GM12878 (cell line): ENCODE data around the gene GLS.

Source experiments
- CHD1 ChIP-seq: IDR thresholded peaks from 2 replicates; pipeline ENCODE4 v1.6.1; 2012; ENCODE audit warnings: low read depth, low read length, improper control_type of control experiment
- CHD2 ChIP-seq: IDR thresholded peaks from 2 replicates; pipeline ENCODE4 v1.6.1; 2011; ENCODE audit warnings: low read depth, low read length, improper control_type of control experiment, borderline replicate concordance
- CREB1 ChIP-seq: IDR thresholded peaks from 2 replicates; pipeline ENCODE4 v1.6.1; 2012; ENCODE audit warnings: low read depth, mild to moderate bottlenecking, inconsistent platforms
- CTCF ChIP-seq, 3 experiments: IDR thresholded peaks in 2 of 3; conservative IDR thresholded peaks in 1 of 3; 2 replicates each; pipeline ENCODE4 v1.5.1; 2011; ENCODE audit warnings: low read depth in 3 of 3, low read length in 3 of 3, mild to moderate bottlenecking in 3 of 3, control low read depth in 2 of 3, moderate library complexity in 2 of 3, inconsistent platforms in 1 of 3, mixed read lengths in 1 of 3; ENCODE audit not compliant: control insufficient read depth in 2 of 3, insufficient read depth in 1 of 3; ENCODE audit errors: extremely low read depth in 1 of 3
- EGR1 ChIP-seq, 2 experiments: IDR thresholded peaks; 1 replicate in 1 of 2; 2 replicates in 1 of 2; pipeline ENCODE4 v1.6.1; 2011 to 2012; ENCODE audit warnings: low read depth in 2 of 2, low read length in 2 of 2, borderline replicate concordance in 1 of 2, mild to moderate bottlenecking in 1 of 2, moderate library complexity in 1 of 2
- ESRRA ChIP-seq: IDR thresholded peaks from 2 replicates; pipeline ENCODE4 v1.6.1; 2012; ENCODE audit warnings: mild to moderate bottlenecking, low read length, improper control_type of control experiment
- EZH2 ChIP-seq: IDR thresholded peaks from 2 replicates; pipeline ENCODE4 v1.6.1; 2012; ENCODE audit warnings: low read depth, mild to moderate bottlenecking, control low read depth, inconsistent platforms, low read length, borderline replicate concordance; ENCODE audit not compliant: control insufficient read depth
- NRF1 ChIP-seq: conservative IDR thresholded peaks from 2 replicates; pipeline ENCODE4 v1.6.1; 2011; ENCODE audit warnings: mild to moderate bottlenecking, low read depth, low read length, improper control_type of control experiment
- SMC3 ChIP-seq: IDR thresholded peaks from 2 replicates; pipeline ENCODE4 v1.6.1; 2011; ENCODE audit warnings: low read length, improper control_type of control experiment, borderline replicate concordance
- TARDBP ChIP-seq: IDR thresholded peaks from 2 replicates; pipeline ENCODE4 v1.6.1; 2016; ENCODE audit warnings: borderline replicate concordance
- YBX1 ChIP-seq: fragments of 450-650 bp; IDR thresholded peaks from 2 replicates; pipeline ENCODE4 v1.6.1; 2016; ENCODE audit warnings: antibody characterized with exemption
- ZBTB40 ChIP-seq: fragments of 450-650 bp; IDR thresholded peaks from 2 replicates; pipeline ENCODE4 v1.6.1; 2016; ENCODE audit warnings: mild to moderate bottlenecking, moderate library complexity, borderline replicate concordance
- ZNF24 ChIP-seq: fragments of 450-650 bp; IDR thresholded peaks from 2 replicates; pipeline ENCODE4 v1.6.1; 2017; ENCODE audit warnings: antibody characterized with exemption, mild to moderate bottlenecking

- no peak for TF ChIP-seq CHD1
- no peak for TF ChIP-seq YBX1
- TF ChIP-seq TARDBP: no peak
- TF ChIP-seq SMC3: no peak
- TF ChIP-seq ZNF24: no peak
- no peak for TF ChIP-seq CHD2
- TF ChIP-seq EZH2: no peak
- 0 out of 2 replicates have a peak, but pooled peaks have one; percentile 2 for TF ChIP-seq CREB1
- TF ChIP-seq CTCF (IDR thresholded peaks at IDR 0.05 in 2 of 3, conservative IDR thresholded peaks at IDR 0.05 in 1 of 3; ENCODE audit: control insufficient read depth in 2 of 3, extremely low read depth in 1 of 3, insufficient read depth in 1 of 3, low read depth in 3 of 3, low read length in 3 of 3): peak; percentile 26 to 53 (median 52); a peak in 5 of 6 replicates
- no peak for TF ChIP-seq ZBTB40
- no peak for TF ChIP-seq EGR1 (IDR thresholded peaks at IDR 0.05; ENCODE audit: borderline replicate concordance in 1 of 2, low read depth in 2 of 2, low read length in 2 of 2)
- no peak for TF ChIP-seq NRF1
- TF ChIP-seq ESRRA: no peak
These were observed 115.8 kb downstream of the GLS start for GRCh38 chr2:190996338-190996946.
